ACHN (cell line): ENCODE data around the gene TMEFF2.
"Not testable (repeated sequence)": the region's sequence is repeated elsewhere in the genome, so short reads cannot be mapped to it uniquely, and the experiment has no call there.

Source experiments
- DNase-seq: peaks from one replicate; pipeline ENCODE4 v3.0.0-alpha.2; 2015
- in situ Hi-C: cut with HindIII; loops from 2 replicates; pipeline ENCODE4 v1.10.0; 2017; ENCODE audit warnings: low sequenced_read_pairs, low pct_ligation_motif_present, low pct_unique_long_range_greater_than_20kb

Gene TMEFF2

DNA sequence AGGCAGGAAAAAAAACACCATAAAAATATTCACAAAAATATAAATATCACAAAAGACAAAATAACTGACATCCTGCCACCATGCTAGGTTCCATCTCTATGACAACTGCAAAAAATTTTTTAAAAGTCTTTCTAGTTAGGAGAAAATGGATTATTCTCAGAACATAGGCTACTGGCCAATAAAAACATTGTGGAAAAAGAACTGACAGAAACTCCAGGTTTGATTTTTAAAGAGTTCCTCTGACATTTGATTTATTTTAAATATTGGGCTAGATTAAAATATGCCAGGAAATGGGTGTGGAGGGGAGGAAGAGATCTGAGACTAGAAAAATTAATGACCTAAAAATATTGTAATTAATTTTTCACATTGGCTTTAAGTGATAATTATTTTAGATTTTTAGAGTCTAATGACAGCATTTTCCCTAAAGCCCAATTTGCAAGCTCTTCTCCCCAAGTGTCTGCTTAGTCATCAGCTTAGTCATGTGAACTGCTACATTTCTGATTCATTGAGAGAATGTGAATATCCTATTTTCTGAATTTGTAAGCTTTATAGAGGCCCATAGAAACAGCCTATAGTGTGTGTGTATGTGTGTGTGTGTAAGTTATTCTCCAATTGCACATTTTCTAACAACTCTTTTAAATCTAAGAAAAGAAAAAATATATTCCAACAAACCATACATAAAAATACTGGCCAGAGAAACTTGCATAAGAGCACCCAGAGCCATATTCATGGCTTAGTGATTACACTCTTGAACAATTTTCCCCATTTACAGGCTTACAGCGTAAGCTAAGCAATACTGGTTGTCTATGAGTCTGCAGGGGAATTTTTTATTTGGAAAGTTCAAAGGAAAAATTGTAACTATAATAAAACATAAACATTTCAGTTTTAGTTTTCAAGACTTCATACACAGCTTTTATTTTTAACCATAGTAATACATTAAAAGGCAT is 48.4 kb downstream of the TMEFF2 start:
- peak; percentile 70 for DNase-seq

DNA sequence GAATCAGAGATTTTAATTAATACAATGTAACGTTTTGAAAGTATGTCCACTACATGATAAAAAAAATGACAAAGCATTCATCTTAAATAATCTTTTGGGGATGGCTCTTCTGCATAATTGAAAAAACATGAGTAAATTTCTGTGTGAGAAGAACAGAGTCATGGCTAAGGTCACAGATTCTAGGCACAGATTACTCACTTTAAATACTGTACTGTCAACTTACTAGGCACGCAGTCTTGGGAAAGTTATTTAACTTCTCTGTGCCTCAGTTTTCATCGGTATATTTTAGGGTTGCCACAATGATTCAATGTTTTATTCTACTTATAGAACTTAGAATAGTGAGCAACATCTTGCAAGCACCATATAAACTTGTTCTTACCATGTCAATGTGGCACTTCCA is 49.2 kb downstream of the TMEFF2 start:
- in situ Hi-C loops, result no loop called here
- DNase-seq, result no peak

More for the DNA sequence above, 48.4 kb downstream of the TMEFF2 start:
- in situ Hi-C loops, result no loop called here

DNA sequence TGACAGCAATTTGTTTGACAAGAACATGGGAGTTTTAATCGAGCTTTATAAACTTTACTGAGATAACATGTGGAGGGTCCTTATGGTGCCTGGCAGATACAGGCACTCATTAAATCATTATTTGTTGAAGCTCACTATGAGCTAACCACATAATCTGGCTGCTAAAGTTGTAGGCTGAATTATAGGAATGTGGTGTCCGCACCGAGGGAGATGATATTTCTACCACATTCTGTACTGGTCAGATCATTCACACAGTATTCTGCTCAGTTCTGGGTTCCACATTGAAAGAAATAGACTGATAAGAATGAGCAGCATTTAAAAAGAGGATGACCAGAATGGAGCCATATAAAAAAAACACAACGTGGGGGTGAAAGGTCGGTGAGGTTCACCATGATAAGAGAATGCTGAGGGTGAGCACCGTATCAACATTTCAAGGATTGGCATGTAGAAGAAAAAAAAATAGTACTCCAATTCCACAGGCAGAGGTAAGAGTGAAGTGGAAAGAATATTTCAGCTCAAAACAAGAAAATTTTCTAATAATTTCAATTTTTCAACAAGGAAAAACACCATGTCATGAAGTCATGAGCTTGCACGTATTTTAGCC is 54.4 kb downstream of the TMEFF2 start:
- in situ Hi-C loops, result no loop called here
- no peak for DNase-seq

DNA sequence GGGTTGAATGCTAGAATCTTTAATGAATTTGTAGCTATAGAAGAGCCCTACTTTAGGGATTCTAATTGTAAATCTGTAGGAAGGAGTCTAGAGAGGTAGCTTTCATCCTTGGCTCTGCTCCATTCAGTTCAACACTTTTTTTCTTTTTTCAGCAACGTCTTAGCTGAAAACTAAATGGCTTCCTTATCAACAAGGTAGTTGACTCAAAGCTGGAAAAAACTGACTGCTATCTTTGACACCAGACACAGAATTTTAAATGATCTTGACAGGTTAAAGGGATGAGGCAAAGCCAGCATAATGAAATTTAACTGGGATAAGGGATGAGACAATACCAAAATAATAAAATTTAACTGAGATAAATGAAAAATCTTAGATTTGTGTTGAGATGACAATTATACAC is 54.9 kb downstream of the TMEFF2 start:
- in situ Hi-C loops, result no loop called here
- no peak for DNase-seq

DNA sequence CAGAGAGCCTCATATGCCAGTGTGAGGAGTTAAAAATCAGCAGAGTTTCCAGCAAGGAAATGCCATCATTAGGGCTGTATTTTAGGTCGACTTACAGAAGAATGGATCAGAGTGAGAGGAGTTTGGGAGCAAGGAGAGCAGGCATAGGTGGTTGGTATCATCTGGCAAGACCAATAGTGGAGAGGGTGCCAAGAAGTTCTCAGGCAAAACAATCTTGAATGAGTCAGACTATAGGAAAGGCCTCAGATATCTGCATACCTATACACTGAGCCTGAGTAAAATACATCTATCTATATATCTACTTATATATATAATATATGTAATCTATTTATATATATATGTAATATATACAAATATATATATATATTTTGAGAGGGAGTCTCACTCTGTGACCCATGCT is 57.3 kb downstream of the TMEFF2 start:
- DNase-seq, result no peak
- in situ Hi-C loops, result no loop called here

DNA sequence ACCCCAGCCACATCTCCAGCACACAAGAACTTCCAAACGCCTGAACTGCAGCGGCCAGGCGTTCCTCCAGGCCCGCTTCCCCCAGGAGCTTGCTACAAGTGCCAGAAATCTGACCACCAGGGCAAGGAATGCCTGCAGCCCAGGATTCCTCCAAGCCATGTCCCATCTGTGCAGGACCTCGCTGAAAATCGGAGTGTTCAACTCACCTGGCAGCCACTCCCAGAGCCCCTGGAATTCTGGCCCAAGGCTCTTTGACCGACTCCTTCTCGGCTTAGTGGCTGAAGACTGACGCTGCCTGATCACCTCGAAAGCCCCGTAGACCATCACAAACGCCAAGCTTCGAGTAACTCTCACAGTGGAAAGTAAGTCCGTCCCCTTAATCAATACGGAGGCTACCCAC is 62.1 kb downstream of the TMEFF2 start:
- DNase-seq, in situ Hi-C loops: not testable (repeated sequence)

DNA sequence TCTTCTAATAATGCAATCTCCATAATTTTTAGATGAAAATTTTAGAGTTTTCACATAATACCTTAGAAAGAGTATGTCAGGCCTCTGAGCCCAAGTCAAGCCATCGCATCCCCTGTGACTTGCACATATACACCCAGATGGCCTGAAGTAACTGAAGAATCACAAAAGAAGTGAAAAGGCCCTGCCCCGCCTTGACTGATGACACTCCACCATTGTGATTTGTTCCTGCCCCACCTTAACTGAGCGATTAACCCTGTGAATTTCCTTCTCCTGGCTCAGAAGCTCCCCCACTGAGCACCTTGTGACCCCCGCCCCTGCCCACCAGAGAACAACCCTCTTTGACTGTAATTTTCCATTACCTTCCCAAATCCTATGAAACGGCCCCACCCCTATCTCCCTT is 64.4 kb downstream of the TMEFF2 start:
- DNase-seq, in situ Hi-C loops: not testable (repeated sequence)

DNA sequence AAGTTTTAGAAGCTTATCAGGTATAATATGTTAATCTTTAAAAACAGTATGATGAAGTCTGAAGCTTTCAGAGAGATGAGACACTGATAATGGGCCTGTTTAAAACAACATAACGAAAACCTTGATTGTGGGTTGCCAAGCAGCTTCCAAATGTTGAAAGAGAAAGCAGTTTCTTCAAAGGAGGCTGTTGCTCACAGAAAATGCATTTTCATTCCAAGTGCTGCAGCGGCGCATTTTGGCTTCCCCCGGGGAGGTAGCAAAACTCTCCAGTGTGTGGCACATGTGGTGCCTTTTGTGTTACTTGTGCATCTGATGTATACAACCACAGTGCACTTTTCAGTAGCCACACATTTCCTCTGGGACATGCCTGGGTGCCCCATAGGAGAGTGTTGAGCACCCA is 66.1 kb downstream of the TMEFF2 start:
- in situ Hi-C loops, result no loop called here

DNA sequence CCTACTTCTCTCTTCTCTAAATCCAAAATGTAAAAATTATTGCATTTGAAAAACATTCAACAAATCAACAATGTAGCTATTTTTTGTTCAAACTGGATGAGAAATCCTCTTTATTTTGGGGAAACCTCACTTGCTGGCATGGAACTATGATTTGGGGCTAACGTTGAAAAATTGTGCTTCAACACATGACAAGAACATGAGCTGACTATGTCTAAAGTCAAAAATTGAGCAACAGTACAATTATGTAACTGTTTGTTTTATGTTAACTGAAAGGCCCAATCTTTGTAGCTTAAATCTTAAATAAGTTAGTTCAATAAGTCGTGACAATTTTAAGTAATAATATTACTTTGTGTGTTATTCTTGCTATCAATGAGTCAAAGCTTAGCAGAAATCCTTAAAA is 67.3 kb downstream of the TMEFF2 start:
- DNase-seq, result no peak
- in situ Hi-C loops, result no loop called here

More for the DNA sequence above, 66.1 kb downstream of the TMEFF2 start:
- DNase-seq, result no peak

DNA sequence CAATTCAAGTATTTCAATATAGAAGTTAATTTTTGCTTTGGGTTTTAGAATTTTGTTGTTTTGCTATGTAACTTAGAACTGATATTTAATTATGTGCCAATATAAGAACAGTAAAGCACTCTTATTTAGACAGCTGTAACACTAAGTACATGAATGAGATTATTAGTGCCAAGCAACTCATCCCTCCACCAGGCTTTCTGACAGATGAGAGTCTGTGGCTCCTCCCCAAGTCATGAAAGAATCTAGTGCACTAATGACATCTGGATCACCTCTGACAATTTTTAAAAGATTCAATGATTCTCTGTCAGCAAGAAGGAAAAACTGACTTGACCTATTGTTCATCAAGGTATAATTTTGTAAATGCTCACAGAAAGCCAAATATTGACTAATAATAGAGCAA is 67.8 kb downstream of the TMEFF2 start:
- DNase-seq, result no peak
- in situ Hi-C loops, result no loop called here

DNA sequence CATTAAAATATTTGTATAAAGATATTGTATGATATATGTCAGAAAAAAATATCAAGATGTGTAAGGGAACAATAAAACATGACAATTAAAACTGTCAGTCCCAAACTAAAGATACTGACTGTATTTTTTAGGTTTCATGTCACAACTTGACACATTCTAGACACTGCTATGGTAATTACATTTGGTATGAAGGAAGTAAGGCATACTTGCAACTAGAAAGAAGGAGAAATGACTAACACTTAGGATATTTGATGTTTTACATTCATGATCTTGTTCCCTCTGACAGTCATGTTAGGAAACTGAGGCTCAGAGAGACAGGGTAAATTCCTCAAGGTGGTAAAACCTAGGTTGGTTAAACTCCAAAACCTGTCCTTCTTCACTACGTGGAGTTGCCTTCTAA is 68.3 kb downstream of the TMEFF2 start:
- in situ Hi-C loops, result no loop called here
- no peak for DNase-seq

DNA sequence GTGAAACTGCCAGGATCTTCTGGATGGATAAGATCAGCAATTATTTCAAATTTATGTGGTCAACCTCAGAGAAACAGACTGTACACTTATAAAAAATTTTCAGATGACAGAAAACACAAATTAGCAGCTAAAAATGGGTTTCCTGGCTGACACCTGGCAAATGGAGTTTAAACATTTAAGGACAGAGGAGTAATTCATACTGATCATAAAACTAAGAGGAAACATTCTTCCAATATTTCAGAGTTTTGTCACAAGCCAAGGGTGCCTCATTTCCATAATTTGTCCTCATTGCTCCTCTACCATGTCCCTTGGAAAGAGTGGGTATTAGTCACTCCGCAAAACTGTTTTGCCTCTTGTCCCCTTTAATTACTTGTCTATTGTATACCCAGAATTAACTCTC is 70.2 kb downstream of the TMEFF2 start:
- no peak for DNase-seq
- in situ Hi-C loops, result no loop called here

DNA sequence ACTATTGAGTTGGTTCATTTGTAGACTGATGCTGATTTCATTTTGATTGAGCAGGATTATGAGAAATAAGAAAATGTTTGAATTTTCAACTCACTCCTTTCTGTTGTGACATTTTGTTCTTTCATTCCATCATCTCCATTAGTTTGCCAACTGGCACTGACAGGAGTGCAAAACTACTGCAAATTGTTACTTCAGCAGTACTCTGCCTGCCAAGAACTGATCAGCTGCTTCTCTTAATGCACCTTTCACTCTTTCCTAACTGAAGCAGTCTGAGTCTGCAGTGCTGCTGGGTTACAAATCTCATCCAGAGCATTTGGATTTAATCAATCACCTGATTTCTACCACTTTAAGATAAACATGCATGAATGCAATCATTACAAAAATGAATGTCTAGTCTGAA is 70.9 kb downstream of the TMEFF2 start:
- no peak for DNase-seq
- in situ Hi-C loops, result no loop called here

DNA sequence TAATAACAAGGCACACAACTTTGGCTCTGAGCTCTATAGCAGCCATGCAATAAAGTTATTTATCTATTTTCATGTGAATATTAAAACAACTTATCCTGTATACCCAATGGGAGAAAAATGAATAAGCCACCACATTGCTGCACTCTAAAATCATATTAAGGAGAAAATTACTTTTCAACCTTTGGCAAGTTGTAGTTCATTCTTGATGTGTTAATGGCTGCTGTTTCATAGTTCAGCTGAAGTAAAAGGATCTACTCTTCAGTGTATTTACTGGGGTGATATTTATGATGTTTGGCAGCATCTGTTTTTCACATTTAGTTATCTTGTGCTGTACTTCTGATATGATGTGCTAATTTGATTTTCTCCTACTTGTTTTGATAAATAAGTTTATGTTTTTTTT is 71.8 kb downstream of the TMEFF2 start:
- in situ Hi-C loops, result no loop called here

DNA sequence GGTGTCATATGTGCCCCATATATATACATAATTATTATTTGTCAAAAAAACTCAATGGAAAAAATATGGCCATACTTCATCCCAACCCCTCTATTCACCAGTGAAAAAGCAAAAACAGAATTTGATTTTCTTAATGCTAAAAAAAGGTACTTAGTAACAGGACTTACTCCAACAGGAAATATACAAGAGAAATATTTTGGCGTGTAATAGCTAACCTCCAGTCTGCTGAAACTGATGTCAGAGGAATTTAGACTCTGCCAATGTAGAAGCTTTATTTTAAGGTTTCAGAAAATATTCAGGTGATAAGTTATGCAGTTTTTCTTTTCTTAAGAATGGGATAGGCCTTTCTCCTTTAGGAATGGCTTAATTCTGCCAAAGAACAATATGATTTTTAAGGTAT is 72.6 kb downstream of the TMEFF2 start:
- in situ Hi-C loops, result no loop called here
- DNase-seq, result no peak

More for the DNA sequence above, 71.8 kb downstream of the TMEFF2 start:
- DNase-seq, result no peak

DNA sequence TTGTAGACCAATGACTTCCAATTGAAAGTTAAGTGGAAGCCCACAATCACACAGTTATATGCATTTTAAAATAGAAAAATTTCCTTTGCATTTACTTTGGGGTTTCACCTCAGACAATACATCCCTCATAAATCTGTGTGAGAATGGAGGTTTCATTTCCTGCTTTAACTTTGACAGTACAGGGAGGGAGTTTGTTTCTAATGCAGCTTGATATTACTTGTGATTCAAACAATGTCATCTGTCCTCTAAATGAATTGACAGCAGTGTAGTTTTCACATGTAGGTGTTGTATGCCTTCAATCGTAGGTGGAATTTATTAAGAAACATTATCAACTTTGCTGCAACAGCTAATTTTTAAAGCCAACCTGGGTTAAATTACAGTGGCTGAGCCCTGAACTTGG is 75.2 kb downstream of the TMEFF2 start:
- in situ Hi-C loops, result no loop called here
- DNase-seq, result no peak

DNA sequence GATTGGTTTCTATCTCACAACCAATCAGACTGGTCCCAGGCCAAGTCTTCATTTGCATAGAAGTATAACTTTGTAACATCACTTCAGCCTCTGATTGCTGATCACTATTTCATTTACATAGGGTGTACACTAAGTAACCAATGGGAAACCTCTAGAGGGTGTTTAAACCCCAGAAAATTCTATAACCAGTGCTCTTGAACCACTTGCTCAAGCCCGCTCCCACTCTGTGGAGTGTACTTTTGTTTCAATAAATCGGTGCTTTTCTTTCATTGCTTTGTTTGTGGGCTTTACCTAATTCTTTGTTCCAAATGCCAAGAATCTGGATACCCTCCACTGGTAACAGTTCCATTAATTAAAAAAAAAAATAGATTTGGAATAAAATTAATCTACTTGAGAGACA is 77.0 kb downstream of the TMEFF2 start:
- in situ Hi-C loops, result no loop called here
- no peak for DNase-seq

DNA sequence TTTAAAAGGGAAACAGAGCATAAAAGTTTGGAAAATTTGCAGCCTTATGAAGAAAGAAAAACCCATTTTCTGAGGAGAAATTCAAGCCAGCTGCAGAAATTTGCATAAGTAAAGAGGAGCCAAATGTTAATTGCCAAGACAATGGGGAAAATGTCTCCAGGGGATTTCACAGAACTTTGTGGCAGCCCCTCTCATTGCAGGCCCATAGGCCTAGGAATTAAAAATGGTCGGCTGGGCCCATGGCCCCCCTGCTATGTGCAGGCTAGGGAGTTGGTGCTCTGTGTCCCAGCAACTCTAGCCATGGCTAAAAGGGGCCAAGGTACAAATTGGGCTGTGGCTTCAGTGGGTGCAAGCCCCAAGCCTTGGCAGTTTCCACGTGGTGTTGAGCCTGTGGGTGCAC is 83.2 kb downstream of the TMEFF2 start:
- DNase-seq, in situ Hi-C loops: not testable (repeated sequence)

DNA sequence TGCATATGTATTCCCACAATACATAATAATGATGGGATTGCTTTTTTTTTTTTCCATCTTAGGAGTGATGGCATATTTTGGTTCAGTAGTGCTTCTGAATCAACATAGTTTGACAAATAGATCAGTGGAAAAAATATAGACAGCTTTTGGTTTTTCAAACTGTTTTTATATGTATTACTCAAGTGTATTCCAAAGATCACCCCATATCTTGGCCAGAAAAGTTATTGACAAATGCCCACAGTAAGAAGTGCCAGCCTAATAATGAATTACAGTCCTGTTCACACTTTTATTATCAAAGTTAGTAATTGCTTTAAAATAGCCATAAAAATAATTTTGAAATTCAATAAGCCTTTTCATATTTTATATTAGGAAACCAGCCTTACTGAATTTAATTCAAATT is 95.0 kb downstream of the TMEFF2 start:
- DNase-seq, result no peak
- in situ Hi-C loops, result no loop called here
